Measurements from ENCODE around the gene FBXL7.
"Not testable (repeated sequence)": the region's sequence is repeated elsewhere in the genome, so short reads cannot be mapped to it uniquely, and the experiment has no call there.

FBXL7 gene

GRCh38 chr5:15844871-15845270, 344.9 kb downstream of the FBXL7 start:
- in situ Hi-C loops (cut with HindIII; ENCODE audit: low sequenced_read_pairs), result no loop called here

- in situ Hi-C loops (cut with HindIII; ENCODE audit: low sequenced_read_pairs), result no loop called here
Observed at GRCh38 chr5:15850536-15850935, 350.6 kb downstream of the FBXL7 start.

GRCh38 chr5:15850939-15851341, 351.0 kb downstream of the FBXL7 start:
- in situ Hi-C loops (cut with HindIII; ENCODE audit: low sequenced_read_pairs), result no loop called here

- in situ Hi-C loops (cut with HindIII; ENCODE audit: low sequenced_read_pairs), result no loop called here
Observed at GRCh38 chr5:15852217-15852616, 352.2 kb downstream of the FBXL7 start.

- in situ Hi-C loops (cut with HindIII; ENCODE audit: low sequenced_read_pairs), result no loop called here
Observed at GRCh38 chr5:15852949-15853348, 353.0 kb downstream of the FBXL7 start.

GRCh38 chr5:15858326-15858725, 358.3 kb downstream of the FBXL7 start:
- in situ Hi-C loops (cut with HindIII; ENCODE audit: low sequenced_read_pairs), result no loop called here

GRCh38 chr5:15864536-15865215, 364.7 kb downstream of the FBXL7 start:
- in situ Hi-C loops (cut with HindIII; ENCODE audit: low sequenced_read_pairs), result no loop called here

- in situ Hi-C loops (cut with HindIII; ENCODE audit: low sequenced_read_pairs), result not testable (repeated sequence)
Observed at GRCh38 chr5:15872259-15872658, 372.3 kb downstream of the FBXL7 start.

GRCh38 chr5:15877914-15878313, 377.9 kb downstream of the FBXL7 start:
- in situ Hi-C loops (cut with HindIII; ENCODE audit: low sequenced_read_pairs), result no loop called here

GRCh38 chr5:15880201-15880600, 380.2 kb downstream of the FBXL7 start:
- in situ Hi-C loops (cut with HindIII; ENCODE audit: low sequenced_read_pairs), result no loop called here

- in situ Hi-C loops (cut with HindIII; ENCODE audit: low sequenced_read_pairs), result no loop called here
Observed at GRCh38 chr5:15885156-15885555, 385.2 kb downstream of the FBXL7 start.

GRCh38 chr5:15886156-15886555, 386.2 kb downstream of the FBXL7 start:
- in situ Hi-C loops (cut with HindIII; ENCODE audit: low sequenced_read_pairs), result no loop called here

- in situ Hi-C loops (cut with HindIII; ENCODE audit: low sequenced_read_pairs), result no loop called here
Observed at GRCh38 chr5:15887093-15887492, 387.1 kb downstream of the FBXL7 start.

GRCh38 chr5:15889001-15889400, 389.0 kb downstream of the FBXL7 start:
- in situ Hi-C loops (cut with HindIII; ENCODE audit: low sequenced_read_pairs), result no loop called here

GRCh38 chr5:15893866-15894265, 393.9 kb downstream of the FBXL7 start:
- in situ Hi-C loops (cut with HindIII; ENCODE audit: low sequenced_read_pairs), result no loop called here

- in situ Hi-C loops (cut with HindIII; ENCODE audit: low sequenced_read_pairs), result no loop called here
Observed at GRCh38 chr5:15897656-15898055, 397.7 kb downstream of the FBXL7 start.

GRCh38 chr5:15898641-15899040, 398.7 kb downstream of the FBXL7 start:
- in situ Hi-C loops (cut with HindIII; ENCODE audit: low sequenced_read_pairs), result no loop called here

GRCh38 chr5:15899481-15899880, 399.5 kb downstream of the FBXL7 start:
- in situ Hi-C loops (cut with HindIII; ENCODE audit: low sequenced_read_pairs), result no loop called here

- in situ Hi-C loops (cut with HindIII; ENCODE audit: low sequenced_read_pairs), result no loop called here
Observed at GRCh38 chr5:15901151-15901550, 401.2 kb downstream of the FBXL7 start.

GRCh38 chr5:15902066-15902465, 402.1 kb downstream of the FBXL7 start:
- in situ Hi-C loops (cut with HindIII; ENCODE audit: low sequenced_read_pairs), result no loop called here

GRCh38 chr5:15904899-15905830, 405.2 kb downstream of the FBXL7 start:
- in situ Hi-C loops (cut with HindIII; ENCODE audit: low sequenced_read_pairs), result no loop called here

GRCh38 chr5:15914638-15915037, 414.7 kb downstream of the FBXL7 start:
- in situ Hi-C loops (cut with HindIII; ENCODE audit: low sequenced_read_pairs), result no loop called here

All from DLD1 (cell line).